DND-41 (cell line): ENCODE results near the gene KCNMB1.

Experiments
- EZH2 ChIP-seq: IDR thresholded peaks from 3 replicates; pipeline ENCODE4 v1.6.1; 2012; ENCODE audit warnings: borderline replicate concordance, low read depth, mild to moderate bottlenecking, moderate library complexity, low read length, inconsistent platforms; ENCODE audit not compliant: severe bottlenecking
- TF ChIP-seq, protein P1 (sequence below): IDR thresholded peaks from 2 replicates; pipeline ENCODE4 v1.5.1; 2012; ENCODE audit warnings: borderline replicate concordance, low read length, moderate library complexity, mild to moderate bottlenecking; ENCODE audit not compliant: poor library complexity, severe bottlenecking; ENCODE audit errors: extremely low read depth

DNA sequence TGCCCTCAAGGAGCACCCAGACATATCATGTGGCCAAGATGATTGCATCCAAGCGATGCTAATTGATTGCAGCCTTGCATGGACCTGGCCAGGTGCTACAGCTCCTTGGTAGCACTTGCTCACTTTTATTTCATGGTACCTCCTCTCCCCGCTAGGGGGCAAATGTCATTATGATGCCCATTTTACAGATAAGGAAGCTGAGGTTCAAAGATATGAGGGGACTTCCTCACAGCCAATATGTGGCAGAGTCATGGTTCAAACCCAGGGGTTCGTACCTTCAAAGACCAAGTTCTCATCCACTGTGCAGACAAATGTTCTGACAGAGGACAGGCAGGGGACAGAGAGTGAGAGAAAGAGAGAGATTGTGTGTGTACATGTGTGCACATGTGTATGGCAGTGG, 21.9 kb upstream of the KCNMB1 start:
- TF ChIP-seq, protein P1, sequence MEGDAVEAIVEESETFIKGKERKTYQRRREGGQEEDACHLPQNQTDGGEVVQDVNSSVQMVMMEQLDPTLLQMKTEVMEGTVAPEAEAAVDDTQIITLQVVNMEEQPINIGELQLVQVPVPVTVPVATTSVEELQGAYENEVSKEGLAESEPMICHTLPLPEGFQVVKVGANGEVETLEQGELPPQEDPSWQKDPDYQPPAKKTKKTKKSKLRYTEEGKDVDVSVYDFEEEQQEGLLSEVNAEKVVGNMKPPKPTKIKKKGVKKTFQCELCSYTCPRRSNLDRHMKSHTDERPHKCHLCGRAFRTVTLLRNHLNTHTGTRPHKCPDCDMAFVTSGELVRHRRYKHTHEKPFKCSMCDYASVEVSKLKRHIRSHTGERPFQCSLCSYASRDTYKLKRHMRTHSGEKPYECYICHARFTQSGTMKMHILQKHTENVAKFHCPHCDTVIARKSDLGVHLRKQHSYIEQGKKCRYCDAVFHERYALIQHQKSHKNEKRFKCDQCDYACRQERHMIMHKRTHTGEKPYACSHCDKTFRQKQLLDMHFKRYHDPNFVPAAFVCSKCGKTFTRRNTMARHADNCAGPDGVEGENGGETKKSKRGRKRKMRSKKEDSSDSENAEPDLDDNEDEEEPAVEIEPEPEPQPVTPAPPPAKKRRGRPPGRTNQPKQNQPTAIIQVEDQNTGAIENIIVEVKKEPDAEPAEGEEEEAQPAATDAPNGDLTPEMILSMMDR: peak; percentile 11
- TF ChIP-seq EZH2: no peak
